Stimulated activated naive B cell treated with anti-CD40 and anti-IgM and Interleukin-4, amounts not matched to agents 10 μg/mL and 1 μg/mL and 100 μg/mL, for 72 hours (primary cell): ENCODE measurements around the gene FAM110A.
"Not testable (repeated sequence)": the region's sequence is repeated elsewhere in the genome, so short reads cannot be mapped to it uniquely, and the experiment has no call there.

Experiments used
- ATAC-seq, 2 donors: fragments of 150-1000 bp; cut with Tn5 transposase; replicated peaks; 2 replicates each; pipeline ENCODE4 v1.10.0; 2021; ENCODE audit warnings: moderate library complexity in 1 of 2
- DNase-seq: peaks from one replicate; pipeline ENCODE4 v3.0.0; 2021
- H3K27ac Mint-ChIP-seq: one replicate; pipeline ENCODE4 v1.8.0; 2022; ENCODE audit warnings: mild to moderate bottlenecking, mixed read lengths
- H3K27me3 Mint-ChIP-seq, 2 donors: one replicate each; pipeline ENCODE4 v1.8.0; 2022; ENCODE audit warnings: mixed read lengths in 2 of 2
- H3K36me3 Mint-ChIP-seq, 2 donors: one replicate each; pipeline ENCODE4 v1.8.0; 2022; ENCODE audit warnings: mixed read lengths in 2 of 2, mild to moderate bottlenecking in 1 of 2
- H3K4me1 Mint-ChIP-seq, 2 donors: one replicate each; pipeline ENCODE4 v1.8.0; 2022; ENCODE audit warnings: mixed read lengths in 2 of 2, mild to moderate bottlenecking in 1 of 2
- H3K4me3 Mint-ChIP-seq, 2 donors: one replicate each; pipeline ENCODE4 v1.8.0; 2022; ENCODE audit warnings: mild to moderate bottlenecking in 2 of 2, mixed read lengths in 2 of 2, moderate library complexity in 1 of 2
- H3K9me3 Mint-ChIP-seq, 2 donors: one replicate each; pipeline ENCODE4 v1.8.0; 2022; ENCODE audit warnings: mixed read lengths in 2 of 2, mild to moderate bottlenecking in 1 of 2

Gene FAM110A

GRCh38 chr20:881783-882144, 48.2 kb downstream of the FAM110A start:
- no peak overlapping the region for H3K27ac Mint-ChIP-seq
- H3K4me1 Mint-ChIP-seq, result peaks cover 15 to 20% of the 10 kb centered on the region in 2 donors
- H3K27me3 Mint-ChIP-seq, result peaks cover 31 to 47% of the 10 kb centered on the region in 2 donors
- DNase-seq (no peak), ATAC-seq (no peak)
- no peaks in the 10 kb centered on the region for H3K9me3 Mint-ChIP-seq
- H3K4me3 Mint-ChIP-seq, result no peak overlapping the region
- H3K36me3 Mint-ChIP-seq, result no peaks in the 10 kb centered on the region

DNA sequence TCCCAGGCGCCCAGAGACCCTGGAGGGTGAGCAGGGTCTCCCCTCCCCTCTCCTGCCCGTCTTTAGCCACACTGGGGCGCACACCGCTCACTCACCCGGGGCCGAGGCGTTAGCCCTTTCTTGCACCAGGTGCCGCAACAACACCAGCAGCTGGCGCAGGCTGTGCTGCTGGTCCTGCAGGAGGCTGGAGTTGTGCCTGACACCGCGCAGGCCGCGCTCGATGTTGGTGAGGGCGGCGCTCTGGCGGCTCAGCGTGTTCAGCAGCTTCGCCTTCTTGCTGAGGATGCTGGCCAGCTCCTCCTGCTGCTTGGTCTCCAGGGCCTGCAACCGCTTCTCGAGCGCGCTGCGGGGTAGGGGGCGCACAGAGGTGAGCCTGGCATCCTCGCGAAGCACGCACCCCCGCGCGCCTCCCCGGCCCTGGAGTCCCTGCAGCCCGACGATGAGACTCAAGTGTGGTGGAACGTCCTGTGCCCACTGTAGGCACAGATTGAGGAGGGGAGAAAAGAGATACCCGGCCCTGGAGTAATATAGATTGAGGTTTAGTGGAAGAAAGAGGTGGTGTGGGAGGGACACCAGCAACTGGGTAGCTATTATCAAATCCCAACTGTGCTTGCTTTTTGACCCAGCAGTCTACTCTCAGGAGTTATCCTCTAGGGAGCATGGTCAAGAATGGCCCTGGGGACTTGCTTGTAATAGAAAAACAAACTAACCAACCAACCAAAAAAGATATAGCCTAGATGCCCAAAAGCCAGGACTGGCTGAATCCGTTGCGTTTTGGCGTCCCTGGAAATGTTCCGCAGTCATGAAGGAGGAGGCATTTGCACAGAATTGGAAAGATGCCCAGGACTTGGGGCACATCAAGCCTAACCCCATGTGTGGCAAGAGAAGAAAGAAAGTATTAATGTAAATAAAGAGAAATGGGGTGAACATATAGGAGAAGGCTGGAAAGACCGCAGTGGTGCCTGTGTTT, 51.8 kb downstream of the FAM110A start:
- H3K27ac Mint-ChIP-seq, result no peak overlapping the region
- DNase-seq (no peak), ATAC-seq (peak; percentile 51 to 69)
- H3K27me3 Mint-ChIP-seq, result peaks cover 37 to 47% of the 10 kb centered on the region in 2 donors
- no peaks in the 10 kb centered on the region for H3K36me3 Mint-ChIP-seq
- H3K4me3 Mint-ChIP-seq, result no peak overlapping the region
- H3K4me1 Mint-ChIP-seq, result peaks cover 17 to 20% of the 10 kb centered on the region in 2 donors
- H3K9me3 Mint-ChIP-seq, result no peaks in the 10 kb centered on the region

- Mint-ChIP-seq H3K4me3 (no peak overlapping the region), H3K27ac (no peak overlapping the region), H3K4me1 (peaks cover 27 to 31% of the 10 kb centered on the region in 2 donors), H3K27me3 (peaks cover 43 to 55% of the 10 kb centered on the region in 2 donors), H3K9me3 (no peaks in the 10 kb centered on the region), H3K36me3 (no peaks in the 10 kb centered on the region)
- ATAC-seq (no peak), DNase-seq (no peak)
These were observed 53.6 kb downstream of the FAM110A start for GRCh38 chr20:887137-887536.

DNA sequence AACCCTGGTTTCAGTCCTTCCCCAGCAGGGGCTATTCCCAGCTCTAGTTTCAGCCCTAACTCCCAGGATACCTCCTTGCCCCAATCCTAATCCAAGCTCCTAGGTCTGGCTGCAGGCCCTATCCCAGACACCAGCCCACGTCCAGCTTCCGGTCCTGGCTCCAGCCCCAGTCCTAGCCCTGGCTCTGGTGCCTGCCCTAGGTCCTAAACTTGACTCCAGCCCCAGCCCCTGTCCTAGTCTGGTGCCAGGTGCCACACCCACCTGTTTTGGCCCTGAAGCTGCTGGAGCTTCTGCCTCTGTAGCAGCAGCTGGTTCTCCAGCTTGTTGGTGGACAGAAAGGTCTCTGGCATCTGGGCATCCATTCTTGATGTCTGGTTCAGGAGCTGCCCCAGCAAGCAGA, 54.5 kb downstream of the FAM110A start:
- ATAC-seq, result no peak

DNA sequence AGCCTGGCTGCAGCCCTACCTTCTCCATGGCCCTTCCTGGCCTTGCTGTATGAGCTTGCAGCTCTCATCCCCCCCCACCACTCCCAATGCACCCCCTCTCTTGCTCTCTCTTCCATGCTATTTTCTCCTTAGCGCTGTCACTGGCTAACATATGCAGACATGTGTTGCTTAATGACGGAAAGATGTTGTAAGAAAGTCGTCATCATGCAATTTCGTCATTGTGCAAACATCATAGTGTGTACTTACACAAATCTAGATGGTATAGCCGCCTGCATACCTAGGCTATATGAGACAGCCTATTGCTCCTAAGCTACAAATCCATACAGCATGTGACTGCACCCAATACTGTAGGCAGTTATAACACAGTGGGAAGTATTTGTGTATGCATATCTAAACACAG, 55.6 kb downstream of the FAM110A start:
- ATAC-seq (no peak), DNase-seq (no peak)
- H3K9me3 Mint-ChIP-seq, result peaks cover 0 to 3% of the 10 kb centered on the region in 2 donors
- no peak overlapping the region for H3K4me3 Mint-ChIP-seq
- H3K27me3 Mint-ChIP-seq, result peaks cover 47 to 53% of the 10 kb centered on the region in 2 donors
- H3K36me3 Mint-ChIP-seq, result peaks cover 0 to 4% of the 10 kb centered on the region in 2 donors
- peaks cover 39 to 48% of the 10 kb centered on the region in 2 donors for H3K4me1 Mint-ChIP-seq
- no peak overlapping the region for H3K27ac Mint-ChIP-seq

More for the DNA sequence above, 54.5 kb downstream of the FAM110A start:
- no peak for DNase-seq
- no peak overlapping the region for H3K27ac Mint-ChIP-seq
- no peak overlapping the region for H3K4me3 Mint-ChIP-seq
- H3K36me3 Mint-ChIP-seq, result peaks cover 0 to 4% of the 10 kb centered on the region in 2 donors
- H3K9me3 Mint-ChIP-seq, result peaks cover 0 to 3% of the 10 kb centered on the region in 2 donors
- H3K4me1 Mint-ChIP-seq, result peaks cover 32 to 39% of the 10 kb centered on the region in 2 donors
- peaks cover 46 to 56% of the 10 kb centered on the region in 2 donors for H3K27me3 Mint-ChIP-seq

GRCh38 chr20:889932-890463, 56.5 kb downstream of the FAM110A start:
- DNase-seq (no peak), ATAC-seq (no peak)
- peaks cover 0 to 3% of the 10 kb centered on the region in 2 donors for H3K9me3 Mint-ChIP-seq
- H3K4me3 Mint-ChIP-seq, result no peak overlapping the region
- H3K36me3 Mint-ChIP-seq, result peaks cover 0 to 4% of the 10 kb centered on the region in 2 donors
- no peak overlapping the region for H3K27ac Mint-ChIP-seq
- H3K4me1 Mint-ChIP-seq, result peaks cover 37 to 43% of the 10 kb centered on the region in 2 donors
- H3K27me3 Mint-ChIP-seq, result peaks cover 38 to 44% of the 10 kb centered on the region in 2 donors

GRCh38 chr20:890666-891057, 57.1 kb downstream of the FAM110A start:
- Mint-ChIP-seq H3K36me3 (peaks cover 0 to 4% of the 10 kb centered on the region in 2 donors), H3K9me3 (peaks cover 0 to 3% of the 10 kb centered on the region in 2 donors), H3K4me3 (no peak overlapping the region), H3K4me1 (peaks cover 30 to 37% of the 10 kb centered on the region in 2 donors), H3K27ac (peak overlapping the region; percentile 7), H3K27me3 (peaks cover 31 to 38% of the 10 kb centered on the region in 2 donors)
- DNase-seq, result no peak
- ATAC-seq, result no peak

DNA sequence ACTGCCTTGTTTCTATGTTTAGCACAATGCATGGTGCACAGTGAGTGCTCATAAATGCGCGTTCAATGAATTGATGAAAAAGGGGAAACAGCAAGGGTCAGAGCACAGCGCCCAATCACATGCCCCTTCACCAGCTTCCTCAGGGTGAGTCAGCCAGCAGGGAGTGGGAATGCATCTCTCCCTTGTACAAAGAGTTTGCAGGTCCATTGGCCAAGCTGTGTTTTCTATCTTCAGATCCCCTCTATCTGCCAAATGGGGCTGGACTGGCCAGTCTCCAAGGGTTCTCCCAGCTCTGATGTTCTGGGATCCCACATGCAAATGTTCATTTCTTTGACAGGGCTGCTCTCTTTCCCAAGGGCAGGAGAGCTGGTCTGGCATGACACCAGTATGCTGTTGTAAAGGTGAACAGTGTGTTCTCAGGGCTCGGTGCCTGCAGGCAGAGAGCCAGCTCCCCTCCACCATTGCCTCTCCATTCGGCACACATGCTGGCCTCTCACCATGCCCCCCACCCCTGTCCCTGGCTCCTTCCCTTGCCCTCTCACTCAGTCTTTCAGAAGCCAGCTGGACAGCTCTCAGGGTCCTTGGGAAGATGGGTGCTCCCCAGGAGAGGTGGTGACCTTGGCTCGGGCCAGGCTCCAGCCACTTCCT, 57.7 kb downstream of the FAM110A start:
- DNase-seq (no peak), ATAC-seq (peak; percentile 10 to 27)
- Mint-ChIP-seq H3K27me3 (peaks cover 33 to 35% of the 10 kb centered on the region in 2 donors), H3K9me3 (peaks cover 0 to 3% of the 10 kb centered on the region in 2 donors), H3K36me3 (peaks cover 0 to 4% of the 10 kb centered on the region in 2 donors), H3K4me1 (peaks cover 30 to 34% of the 10 kb centered on the region in 2 donors), H3K27ac (peak overlapping the region; percentile 79), H3K4me3 (peak overlapping the region; percentile 30 to 72)

DNA sequence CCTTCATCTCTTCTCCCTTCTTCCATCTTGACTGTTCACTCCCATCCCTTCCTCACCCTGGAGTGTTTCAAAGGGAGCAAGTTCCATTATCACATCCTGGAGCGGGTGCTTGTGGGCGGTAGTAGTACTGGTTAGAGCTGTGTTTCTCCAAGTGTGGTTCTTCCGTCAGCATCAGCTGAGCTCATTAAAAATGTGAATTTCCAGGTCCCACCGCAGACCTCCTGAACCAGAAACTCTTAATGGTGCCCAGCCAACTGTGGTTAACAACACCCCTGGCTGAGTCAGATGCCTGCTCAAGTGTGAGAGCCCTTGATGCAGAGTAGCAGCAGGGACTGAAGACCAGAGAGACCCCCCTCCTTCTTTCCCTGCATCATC, 58.2 kb downstream of the FAM110A start:
- Mint-ChIP-seq H3K9me3 (peaks cover 0 to 3% of the 10 kb centered on the region in 2 donors), H3K36me3 (peaks cover 0 to 4% of the 10 kb centered on the region in 2 donors), H3K27ac (peak overlapping the region; percentile 79), H3K4me3 (peak overlapping the region; percentile 30 to 72), H3K4me1 (peaks cover 30 to 34% of the 10 kb centered on the region in 2 donors), H3K27me3 (peaks cover 35 to 36% of the 10 kb centered on the region in 2 donors)
- ATAC-seq, result peak; percentile 88 to 91
- peak; percentile 65 for DNase-seq

DNA sequence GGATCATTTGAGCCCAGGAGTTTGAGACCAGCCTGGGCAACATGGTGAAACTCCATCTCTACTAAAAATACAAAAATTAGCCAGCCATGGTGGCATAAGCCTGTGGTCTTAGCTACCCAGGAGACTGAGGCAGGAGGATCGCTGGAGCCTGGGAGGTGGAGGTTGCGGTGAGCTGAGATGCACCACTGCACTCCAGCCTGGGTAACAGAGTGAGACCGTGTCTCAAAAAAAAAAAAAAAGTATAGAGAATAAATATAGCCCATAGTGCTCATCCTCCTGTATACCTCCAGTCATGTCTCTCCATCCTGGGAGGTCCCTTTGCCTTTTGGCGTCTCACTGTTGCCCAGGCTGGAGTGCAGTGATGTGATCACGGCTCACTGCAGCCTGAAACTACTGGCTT, 58.9 kb downstream of the FAM110A start:
- peaks cover 30 to 34% of the 10 kb centered on the region in 2 donors for H3K4me1 Mint-ChIP-seq
- DNase-seq, H3K9me3 Mint-ChIP-seq, H3K36me3 Mint-ChIP-seq, H3K27ac Mint-ChIP-seq: not testable (repeated sequence)
- H3K4me3 Mint-ChIP-seq, result peak overlapping the region in 1 of 2 donors; percentile 39
- H3K27me3 Mint-ChIP-seq, result peaks cover 42% of the 10 kb centered on the region in 2 donors
- peak; percentile 40 to 58 for ATAC-seq
